ENCODE data around the gene MINDY4B. TPM values are rescaled to one million over a fixed set of nuclear protein-coding genes. Genes with fewer than 3 reads are reported as not detected.

Gene MINDY4B
- polyA plus RNA-seq, 1 donor (not counting 4 experiments of a cell fraction or from before 2014, with no cell fraction given): not detected

DNA sequence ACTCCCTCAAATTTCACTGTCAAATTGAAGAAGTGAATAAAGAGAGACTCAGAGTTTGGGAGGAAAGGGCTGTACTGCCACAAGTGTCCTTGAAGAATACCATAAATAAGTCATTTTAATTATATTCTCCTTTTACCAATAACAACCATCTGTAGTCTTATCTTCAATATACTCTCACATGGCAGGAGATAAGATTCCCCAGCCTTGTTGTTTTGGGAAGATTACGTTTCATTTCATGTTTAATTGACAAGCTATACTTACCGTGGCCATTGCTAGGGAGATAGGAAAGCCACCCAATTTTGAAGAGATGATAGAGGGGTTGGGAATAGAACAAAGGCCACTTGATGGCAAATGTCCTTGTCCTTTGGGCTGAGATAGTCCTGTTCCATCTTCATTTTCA is 2.3 kb downstream of the MINDY4B start:
- Histone ChIP-seq H2AFZ (ENCODE audit: control insufficient read depth, low read length) (no peak overlapping the region), H3K4me1 (ENCODE audit: control insufficient read depth, extremely low read depth, insufficient read depth, low read length) (no peaks in the 10 kb centered on the region), H3K9ac (ENCODE audit: control insufficient read depth, extremely low read depth, insufficient read depth, low read length) (no peak overlapping the region), H4K20me1 (ENCODE audit: control insufficient read depth, extremely low read depth, insufficient read depth, low read length) (no peaks in the 10 kb centered on the region), H3K4me2 (ENCODE audit: control insufficient read depth, extremely low read depth, insufficient read depth, low read depth, low read length) (no peak overlapping the region), H3K36me3 (ENCODE audit: control insufficient read depth in 2 of 2, extremely low read depth in 1 of 2, insufficient read depth in 2 of 2, low read length in 2 of 2) (no peaks in the 10 kb centered on the region), H3K27me3 (ENCODE audit: control insufficient read depth, extremely low read depth, insufficient read depth, low read length) (peaks cover 24% of the 10 kb centered on the region), H3K9me3 (ENCODE audit: control insufficient read depth, low read depth, low read length) (no peaks in the 10 kb centered on the region), H3K9me1 (ENCODE audit: control insufficient read depth, extremely low read depth, insufficient read depth, low read length) (no peaks in the 10 kb centered on the region), H3K4me3 (ENCODE audit: control insufficient read depth in 2 of 3, extremely low read depth in 1 of 3, insufficient read depth in 2 of 3, low read depth in 1 of 3, low read length in 3 of 3) (no peak overlapping the region), H3K79me2 (ENCODE audit: control insufficient read depth, insufficient read depth, low read length) (no peaks in the 10 kb centered on the region), H3K27ac (ENCODE audit: control insufficient read depth, insufficient read depth, low read length) (no peak overlapping the region)
- dilution Hi-C loops (cut with MboI; ENCODE audit: extremely low pct_ligation_motif_present, low sequenced_read_pairs): no loop called here
- FAIRE-seq (no peak), DNase-seq (ENCODE audit: low read depth, low spot score) (no peak)
- TF ChIP-seq, protein P1, sequence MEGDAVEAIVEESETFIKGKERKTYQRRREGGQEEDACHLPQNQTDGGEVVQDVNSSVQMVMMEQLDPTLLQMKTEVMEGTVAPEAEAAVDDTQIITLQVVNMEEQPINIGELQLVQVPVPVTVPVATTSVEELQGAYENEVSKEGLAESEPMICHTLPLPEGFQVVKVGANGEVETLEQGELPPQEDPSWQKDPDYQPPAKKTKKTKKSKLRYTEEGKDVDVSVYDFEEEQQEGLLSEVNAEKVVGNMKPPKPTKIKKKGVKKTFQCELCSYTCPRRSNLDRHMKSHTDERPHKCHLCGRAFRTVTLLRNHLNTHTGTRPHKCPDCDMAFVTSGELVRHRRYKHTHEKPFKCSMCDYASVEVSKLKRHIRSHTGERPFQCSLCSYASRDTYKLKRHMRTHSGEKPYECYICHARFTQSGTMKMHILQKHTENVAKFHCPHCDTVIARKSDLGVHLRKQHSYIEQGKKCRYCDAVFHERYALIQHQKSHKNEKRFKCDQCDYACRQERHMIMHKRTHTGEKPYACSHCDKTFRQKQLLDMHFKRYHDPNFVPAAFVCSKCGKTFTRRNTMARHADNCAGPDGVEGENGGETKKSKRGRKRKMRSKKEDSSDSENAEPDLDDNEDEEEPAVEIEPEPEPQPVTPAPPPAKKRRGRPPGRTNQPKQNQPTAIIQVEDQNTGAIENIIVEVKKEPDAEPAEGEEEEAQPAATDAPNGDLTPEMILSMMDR (optimal IDR thresholded peaks at IDR 0.05 in 1 of 3, IDR thresholded peaks at IDR 0.05 in 1 of 3, conservative IDR thresholded peaks at IDR 0.05 in 1 of 3; ENCODE audit: extremely low read depth in 1 of 3, insufficient read depth in 2 of 3, low read length in 3 of 3): no peak
- TF ChIP-seq EZH2 (IDR thresholded peaks at IDR 0.05; ENCODE audit: low read length): no peak

DNA sequence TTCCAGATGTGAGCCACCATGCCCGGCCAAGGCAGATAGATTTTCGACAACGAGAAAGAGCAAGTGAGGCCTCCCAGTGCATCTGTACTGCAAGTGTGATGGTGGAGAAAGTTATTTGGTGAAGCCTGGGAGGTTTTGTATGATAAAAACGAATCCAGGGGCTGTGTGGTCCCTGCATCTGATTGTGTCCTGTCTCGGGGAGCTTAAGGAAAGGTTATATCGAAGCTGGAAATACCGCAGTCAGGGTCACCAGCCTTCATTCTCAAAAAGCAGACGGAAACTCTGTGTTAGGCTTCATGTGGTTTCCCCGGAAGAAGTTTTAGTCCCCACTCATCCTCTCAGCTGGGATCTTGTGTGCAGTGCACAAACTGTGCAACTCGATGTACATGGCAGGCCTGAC is 3.4 kb downstream of the MINDY4B start:
- Histone ChIP-seq H3K4me1 (ENCODE audit: control insufficient read depth, extremely low read depth, insufficient read depth, low read length) (no peaks in the 10 kb centered on the region), H3K79me2 (ENCODE audit: control insufficient read depth, insufficient read depth, low read length) (no peaks in the 10 kb centered on the region), H3K9me1 (ENCODE audit: control insufficient read depth, extremely low read depth, insufficient read depth, low read length) (no peaks in the 10 kb centered on the region), H3K27me3 (ENCODE audit: control insufficient read depth, extremely low read depth, insufficient read depth, low read length) (peaks cover 22% of the 10 kb centered on the region), H3K9ac (ENCODE audit: control insufficient read depth, extremely low read depth, insufficient read depth, low read length) (no peak overlapping the region), H4K20me1 (ENCODE audit: control insufficient read depth, extremely low read depth, insufficient read depth, low read length) (no peaks in the 10 kb centered on the region), H3K27ac (ENCODE audit: control insufficient read depth, insufficient read depth, low read length) (no peak overlapping the region), H2AFZ (ENCODE audit: control insufficient read depth, low read length) (no peak overlapping the region), H3K4me2 (ENCODE audit: control insufficient read depth, extremely low read depth, insufficient read depth, low read depth, low read length) (no peak overlapping the region), H3K4me3 (ENCODE audit: control insufficient read depth in 2 of 3, extremely low read depth in 1 of 3, insufficient read depth in 2 of 3, low read depth in 1 of 3, low read length in 3 of 3) (no peak overlapping the region), H3K9me3 (ENCODE audit: control insufficient read depth, low read depth, low read length) (no peaks in the 10 kb centered on the region), H3K36me3 (ENCODE audit: control insufficient read depth in 2 of 2, extremely low read depth in 1 of 2, insufficient read depth in 2 of 2, low read length in 2 of 2) (no peaks in the 10 kb centered on the region)
- dilution Hi-C loops (cut with MboI; ENCODE audit: extremely low pct_ligation_motif_present, low sequenced_read_pairs): no loop called here
- DNase-seq (ENCODE audit: low read depth, low spot score): no peak
- FAIRE-seq: no peak
- TF ChIP-seq, protein P1 (optimal IDR thresholded peaks at IDR 0.05 in 1 of 3, IDR thresholded peaks at IDR 0.05 in 1 of 3, conservative IDR thresholded peaks at IDR 0.05 in 1 of 3; ENCODE audit: extremely low read depth in 1 of 3, insufficient read depth in 2 of 3, low read length in 3 of 3): no peak
- no peak for TF ChIP-seq EZH2 (IDR thresholded peaks at IDR 0.05; ENCODE audit: low read length)
